HG03196 (cell line): ENCODE results near the gene NSUN2.
"Not testable (repeated sequence)": the region's sequence is repeated elsewhere in the genome, so short reads cannot be mapped to it uniquely, and the experiment has no call there.

ENCODE experiments used
- ATAC-seq: cut with Tn5 transposase; IDR thresholded peaks from one replicate; pipeline ENCODE4 v1.9.1; 2021; ENCODE audit not compliant: unreplicated experiment

Gene NSUN2

GRCh38 chr5:6645571-6646362 is 12.9 kb upstream of the NSUN2 start:
- not testable (repeated sequence) for ATAC-seq

GRCh38 chr5:6644794-6645241 is 12.0 kb upstream of the NSUN2 start:
- ATAC-seq, result no peak

GRCh38 chr5:6642655-6643054 is 9.8 kb upstream of the NSUN2 start:
- ATAC-seq, result no peak

GRCh38 chr5:6638236-6638635 is 5.4 kb upstream of the NSUN2 start:
- no peak for ATAC-seq

- no peak for ATAC-seq
Observed at GRCh38 chr5:6637590-6637989, 4.7 kb upstream of the NSUN2 start.

- no peak for ATAC-seq
Observed at GRCh38 chr5:6637022-6637421, 4.2 kb upstream of the NSUN2 start.

GRCh38 chr5:6636293-6636692 is 3.4 kb upstream of the NSUN2 start:
- no peak for ATAC-seq

- ATAC-seq, result no peak
Observed at GRCh38 chr5:6634788-6635430, 2.1 kb upstream of the NSUN2 start.

- ATAC-seq, result no peak
Observed at GRCh38 chr5:6634306-6634705, 1.5 kb upstream of the NSUN2 start.

- ATAC-seq, result peak; percentile 39
Observed at GRCh38 chr5:6633469-6634245, 813 bp upstream of the NSUN2 start.

- no peak for ATAC-seq
Observed at GRCh38 chr5:6632324-6632887, 438 bp downstream of the NSUN2 start.

GRCh38 chr5:6631441-6631840 is 1.4 kb downstream of the NSUN2 start:
- ATAC-seq, result no peak

- no peak for ATAC-seq
Observed at GRCh38 chr5:6626508-6626907, 6.3 kb downstream of the NSUN2 start.

- ATAC-seq, result no peak
Observed at GRCh38 chr5:6623941-6624340, 8.9 kb downstream of the NSUN2 start.

- no peak for ATAC-seq
Observed at GRCh38 chr5:6623228-6623627, 9.6 kb downstream of the NSUN2 start.

- ATAC-seq, result no peak
Observed at GRCh38 chr5:6616632-6617031, 16.2 kb downstream of the NSUN2 start.

- ATAC-seq, result no peak
Observed at GRCh38 chr5:6615034-6615815, 17.6 kb downstream of the NSUN2 start.

- ATAC-seq, result no peak
Observed at GRCh38 chr5:6611334-6612256, 21.2 kb downstream of the NSUN2 start.

GRCh38 chr5:6608016-6608415 is 24.8 kb downstream of the NSUN2 start:
- ATAC-seq, result no peak

GRCh38 chr5:6607559-6607936 is 25.3 kb downstream of the NSUN2 start:
- ATAC-seq, result no peak
